SK-N-SH (cell line): ENCODE results near the gene CLEC16A. TPM values are rescaled to one million over a fixed set of nuclear protein-coding genes. Genes with fewer than 3 reads are reported as not detected.
A peak's percentile ranks its signal among the peaks of the same experiment; 100 is the strongest.

Experiments used
- CTCF ChIA-PET: fragments of 300-600, 350-600 bp; formaldehyde crosslinking; extraction: SDS; loops from one replicate; lab custom pipeline; 2021; lab: Yijun Ruan, JAX
- POLR2A ChIA-PET: fragments of 350-600 bp; sonication (Branson Sonifier 250); formaldehyde crosslinking; extraction: SDS; loops from one replicate; lab custom pipeline; 2020; ENCODE audit warnings: antibody characterized with exemption, inconsistent platforms; lab: Yijun Ruan, JAX
- DNase-seq: peaks from one replicate; pipeline ENCODE4 v3.0.0; 2012
- H2AFZ ChIP-seq: fragments of 200-600 bp; sonication (generic); 2 replicates; pipeline ENCODE4 v1.8.1; 2016; ENCODE audit warnings: antibody characterized with exemption, mild to moderate bottlenecking, low read depth
- H3F3A ChIP-seq: fragments of 200-600 bp; sonication (generic); replicated peaks from 2 replicates; pipeline ENCODE3; 2016; ENCODE audit warnings: antibody characterized with exemption, mild to moderate bottlenecking; ENCODE audit not compliant: insufficient read depth
- H3K27ac ChIP-seq, 2 experiments: fragments of 200-500 bp in 1 of 2; fragments of 200-600 bp in 1 of 2; sonication (Bioruptor generic) in 1 of 2; sonication (generic), shearing (Covaris generic) in 1 of 2; 2 replicates each; pipeline versions ENCODE4 v1.5.1 to v1.6.1; 2014 to 2016; ENCODE audit warnings: low read depth in 2 of 2, inconsistent platforms in 1 of 2, low read length in 1 of 2, mild to moderate bottlenecking in 1 of 2, mixed read lengths in 1 of 2
- H3K27me3 ChIP-seq: fragments of 200-600 bp; sonication (generic), shearing (Covaris generic); 2 replicates; pipeline ENCODE4 v1.6.1; 2016; ENCODE audit warnings: mixed run types; ENCODE audit not compliant: insufficient read depth
- H3K36me3 ChIP-seq, 2 experiments: fragments of 200-500 bp in 1 of 2; fragments of 200-600 bp in 1 of 2; sonication (Bioruptor generic) in 1 of 2; sonication (generic) in 1 of 2; replicated peaks in 1 of 2; 2 replicates each; pipeline versions ENCODE3 to v1.5.1; 2014 to 2016; ENCODE audit warnings: low read length in 1 of 2, mild to moderate bottlenecking in 1 of 2; ENCODE audit not compliant: insufficient read depth in 2 of 2, control insufficient read depth in 1 of 2
- H3K4me1 ChIP-seq, 2 experiments: fragments of 200-500 bp in 1 of 2; fragments of 200-600 bp in 1 of 2; sonication (Bioruptor generic) in 1 of 2; sonication (generic), shearing (Covaris generic) in 1 of 2; 2 replicates each; pipeline versions ENCODE4 v1.5.1 to v1.6.1; 2014 to 2016; ENCODE audit warnings: low read depth in 1 of 2, low read length in 1 of 2, mixed run types in 1 of 2; ENCODE audit not compliant: insufficient read depth in 2 of 2, control insufficient read depth in 1 of 2
- H3K4me2 ChIP-seq: fragments of 200-600 bp; sonication (generic), shearing (Covaris generic); 2 replicates; pipeline ENCODE4 v1.6.1; 2017; ENCODE audit warnings: mixed run types
- H3K4me3 ChIP-seq, 2 experiments: fragments of 200-500 bp in 1 of 2; fragments of 200-600 bp in 1 of 2; sonication (Bioruptor generic) in 1 of 2; sonication (generic), shearing (Covaris generic) in 1 of 2; 2 replicates each; pipeline versions ENCODE4 v1.5.1 to v1.8.1; 2014 to 2016; ENCODE audit warnings: low read depth in 2 of 2, inconsistent platforms in 1 of 2, low read length in 1 of 2, mild to moderate bottlenecking in 1 of 2, mixed read lengths in 1 of 2, moderate library complexity in 1 of 2
- H3K79me2 ChIP-seq: fragments of 200-600 bp; sonication (generic); 2 replicates; pipeline ENCODE4 v1.8.1; 2017; ENCODE audit warnings: mild to moderate bottlenecking; ENCODE audit not compliant: insufficient read depth
- H3K9ac ChIP-seq: fragments of 200-600 bp; sonication (generic); 2 replicates; pipeline ENCODE4 v1.6.1; 2017; ENCODE audit warnings: mixed run types
- H3K9me2 ChIP-seq: fragments of 200-600 bp; sonication (generic); 2 replicates; pipeline ENCODE4 v1.6.1; 2017; ENCODE audit warnings: mixed run types
- H3K9me3 ChIP-seq: fragments of 200-600 bp; sonication (generic); 2 replicates; pipeline ENCODE4 v1.6.1; 2017; ENCODE audit warnings: mixed run types, mild to moderate bottlenecking, moderate library complexity
- H4K20me1 ChIP-seq: fragments of 200-600 bp; sonication (generic); 2 replicates; pipeline ENCODE4 v1.6.1; 2017; ENCODE audit warnings: mild to moderate bottlenecking, mixed run types; ENCODE audit not compliant: insufficient read depth
- CHD2 ChIP-seq: fragments of 150-350 bp; IDR thresholded peaks from 2 replicates; pipeline ENCODE4 v1.6.1; 2018; ENCODE audit warnings: low read length; ENCODE audit not compliant: partially characterized antibody
- EP300 ChIP-seq, 2 experiments: IDR thresholded peaks; 2 replicates each; pipeline versions ENCODE4 v1.4.0 to v1.6.1; 2012; ENCODE audit warnings: borderline replicate concordance in 1 of 2, low read depth in 1 of 2, low read length in 1 of 2
- FOXJ3 ChIP-seq: sonication (generic); formaldehyde crosslinking; IDR thresholded peaks from 2 replicates; pipeline ENCODE4 v1.5.1; 2020; ENCODE audit warnings: mild to moderate bottlenecking, missing genetic modification reagents
- FOXM1 ChIP-seq: IDR thresholded peaks from 2 replicates; pipeline ENCODE4 v1.4.0; 2012; ENCODE audit warnings: low read depth, mild to moderate bottlenecking
- GATA2 ChIP-seq: sonication (generic); formaldehyde crosslinking; IDR thresholded peaks from 2 replicates; pipeline ENCODE4 v1.5.0; 2020; ENCODE audit warnings: mild to moderate bottlenecking, missing genetic modification reagents
- MXI1 ChIP-seq: IDR thresholded peaks from 2 replicates; pipeline ENCODE4 v1.6.1; 2012; ENCODE audit warnings: mild to moderate bottlenecking, low read depth, low read length, improper control_type of control experiment
- NFIC ChIP-seq: IDR thresholded peaks from 2 replicates; pipeline ENCODE4 v1.4.0; 2012; ENCODE audit warnings: borderline replicate concordance
- NRF1 ChIP-seq: IDR thresholded peaks from 2 replicates; pipeline ENCODE4 v1.6.1; 2012; ENCODE audit warnings: low read depth, mild to moderate bottlenecking, low read length
- RAD21 ChIP-seq: IDR thresholded peaks from 2 replicates; pipeline ENCODE4 v1.6.1; 2012; ENCODE audit warnings: mild to moderate bottlenecking, low read length
- RCOR1 ChIP-seq: fragments of 150-350 bp; IDR thresholded peaks from 2 replicates; pipeline ENCODE4 v1.6.1; 2017; ENCODE audit warnings: antibody characterized with exemption, low read length
- RFX5 ChIP-seq: IDR thresholded peaks from 2 replicates; pipeline ENCODE4 v1.6.1; 2012; ENCODE audit warnings: mild to moderate bottlenecking, improper control_type of control experiment, low read length
- RXRA ChIP-seq: IDR thresholded peaks from 2 replicates; pipeline ENCODE4 v1.4.0; 2012; ENCODE audit warnings: low read depth, mild to moderate bottlenecking, borderline replicate concordance
- SIN3A ChIP-seq: IDR thresholded peaks from 2 replicates; pipeline ENCODE4 v1.6.1; 2012; ENCODE audit warnings: low read depth, mild to moderate bottlenecking, low read length, moderate library complexity, borderline replicate concordance
- SMC3 ChIP-seq: IDR thresholded peaks from 2 replicates; pipeline ENCODE4 v1.6.1; 2012; ENCODE audit warnings: low read depth, low read length, improper control_type of control experiment
- TCF12 ChIP-seq: IDR thresholded peaks from 2 replicates; pipeline ENCODE4 v1.4.0; 2012
- TEAD4 ChIP-seq: IDR thresholded peaks from 2 replicates; pipeline ENCODE4 v1.4.0; 2012; ENCODE audit warnings: mild to moderate bottlenecking, borderline replicate concordance; ENCODE audit not compliant: insufficient read depth
- WGBS: methylation state at CpG from one replicate; pipeline ENCODE4 v1.1.6; 2017; ENCODE audit warnings: low lambda C conversion rate; 5-methylcytosine and 5-hydroxymethylcytosine counted together
- polyA plus RNA-seq, 3 experiments: library from polyadenylated mRNA; depleted of rRNA; stranded (reverse); fragments of >200 nt; gene quantifications; 2 replicates each; pipeline ENCODE4 v1.2.3, GENCODE V29; 2012
- TF ChIP-seq, protein P1 (sequence below): IDR thresholded peaks from 2 replicates; pipeline ENCODE4 v1.4.0; 2012; ENCODE audit warnings: low read depth
- TF ChIP-seq, protein P2 (sequence below): IDR thresholded peaks from 2 replicates; pipeline ENCODE4; 2012

The CLEC16A gene
- polyA plus RNA-seq, 1 of the 3 experiments (the other 2 are of a cell fraction), result 13.7 TPM

DNA sequence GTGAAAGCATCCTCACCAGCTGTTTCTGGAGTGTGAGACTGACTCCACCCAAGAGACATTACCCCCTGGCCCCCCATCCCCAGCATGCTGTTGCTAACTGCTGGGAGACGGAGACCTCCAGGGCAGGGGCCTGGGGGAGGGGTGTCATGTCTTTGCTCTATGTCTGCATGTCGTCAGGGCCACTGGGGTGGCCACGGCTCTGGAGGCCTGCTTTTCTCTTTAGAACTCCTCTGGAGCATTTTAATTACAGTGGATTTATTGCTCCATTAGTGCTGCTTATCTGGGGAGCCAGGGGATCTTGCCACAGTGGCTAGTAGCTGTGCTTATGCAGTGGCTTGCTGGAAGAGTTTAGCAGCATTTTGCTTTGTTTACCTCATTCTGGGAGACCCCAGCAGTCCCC, 32.3 kb downstream of the CLEC16A start:
- Histone ChIP-seq H3F3A (peaks cover 1% of the 10 kb centered on the region), H3K79me2 (no peaks in the 10 kb centered on the region), H3K36me3 (peaks cover 21 to 40% of the 10 kb centered on the region in 2 experiments), H3K9me2 (no peaks in the 10 kb centered on the region), H3K9me3 (no peaks in the 10 kb centered on the region), H3K4me3 (no peak overlapping the region), H3K27ac (peak overlapping the region in 1 of 2 experiments; percentile 63; a peak in 2 of 4 replicates), H3K4me2 (no peak overlapping the region), H3K27me3 (no peaks in the 10 kb centered on the region), H3K4me1 (peaks cover 3 to 18% of the 10 kb centered on the region in 2 experiments; a peak in 3 of 4 replicates), H3K9ac (no peak overlapping the region), H4K20me1 (no peaks in the 10 kb centered on the region), H2AFZ (no peak overlapping the region)
- CTCF ChIA-PET, result interaction anchor here (0.7 to 6.4 kb wide), 7 partner anchors 12 to 372 kb away, joined by 3 to 52 read pairs (median 4); partner anchors contain the start of gene SOCS1
- TF ChIP-seq RCOR1 (peak; percentile 93), TEAD4 (no peak), GATA2 (CRISPR knock-in tag) (peak; percentile 80), SIN3A (no peak), NFIC (no peak), FOXJ3 (CRISPR knock-in tag) (peak; percentile 74; the same call in 1 of the 2 replicates), SMC3 (no peak; the same call in 1 of the 2 replicates), MXI1 (peak; percentile 67; the same call in 1 of the 2 replicates), RAD21 (peak; percentile 39; the same call in 1 of the 2 replicates), FOXM1 (no peak), TCF12 (no peak), RFX5 (no peak), EP300 (IDR thresholded peaks at IDR 0.05; ENCODE audit: borderline replicate concordance in 1 of 2, low read depth in 1 of 2, low read length in 1 of 2) (peak in 1 of 2 experiments; percentile 79; a peak in 2 of 4 replicates), CHD2 (peak; percentile 76), NRF1 (no peak)
- TF ChIP-seq, protein P1, sequence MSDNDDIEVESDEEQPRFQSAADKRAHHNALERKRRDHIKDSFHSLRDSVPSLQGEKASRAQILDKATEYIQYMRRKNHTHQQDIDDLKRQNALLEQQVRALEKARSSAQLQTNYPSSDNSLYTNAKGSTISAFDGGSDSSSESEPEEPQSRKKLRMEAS, result no peak
- POLR2A ChIA-PET, result interaction anchor here (0.7 to 1.0 kb wide), 2 partner anchors 160 to 279 kb away, joined by 3 read pairs; partner anchors contain the start of gene SOCS1
- peak; percentile 75 for DNase-seq
- 20% methylated on average over 1 of the region's 3 CpGs for WGBS

GRCh38 chr16:10978124-10978523, 33.8 kb downstream of the CLEC16A start:
- Histone ChIP-seq H4K20me1 (no peaks in the 10 kb centered on the region), H3F3A (no peaks in the 10 kb centered on the region), H3K9ac (no peak overlapping the region), H3K4me3 (no peak overlapping the region), H3K27me3 (no peaks in the 10 kb centered on the region), H3K36me3 (peaks cover 27 to 44% of the 10 kb centered on the region in 2 experiments), H3K9me2 (no peaks in the 10 kb centered on the region), H3K79me2 (no peaks in the 10 kb centered on the region), H2AFZ (no peak overlapping the region), H3K9me3 (no peaks in the 10 kb centered on the region), H3K4me1 (peaks cover 0 to 11% of the 10 kb centered on the region in 2 experiments; a peak in 2 of 4 replicates)
- no peak for DNase-seq
- CTCF ChIA-PET, result no interaction called here
- WGBS, result 94% methylated on average over 6 of the region's 6 CpGs
- no peak for TF ChIP-seq FOXM1
- no peak for TF ChIP-seq RXRA
- no peak for TF ChIP-seq NFIC
- no peak for TF ChIP-seq SMC3
- TF ChIP-seq, protein P2, sequence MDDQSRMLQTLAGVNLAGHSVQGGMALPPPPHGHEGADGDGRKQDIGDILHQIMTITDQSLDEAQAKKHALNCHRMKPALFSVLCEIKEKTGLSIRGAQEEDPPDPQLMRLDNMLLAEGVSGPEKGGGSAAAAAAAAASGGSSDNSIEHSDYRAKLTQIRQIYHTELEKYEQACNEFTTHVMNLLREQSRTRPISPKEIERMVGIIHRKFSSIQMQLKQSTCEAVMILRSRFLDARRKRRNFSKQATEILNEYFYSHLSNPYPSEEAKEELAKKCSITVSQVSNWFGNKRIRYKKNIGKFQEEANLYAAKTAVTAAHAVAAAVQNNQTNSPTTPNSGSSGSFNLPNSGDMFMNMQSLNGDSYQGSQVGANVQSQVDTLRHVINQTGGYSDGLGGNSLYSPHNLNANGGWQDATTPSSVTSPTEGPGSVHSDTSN, result no peak
- TF ChIP-seq, all 33 proteins: peak for 0
- POLR2A ChIA-PET, result no interaction called here
- Histone ChIP-seq H3K4me2 (no peak overlapping the region), H3K27ac (no peak overlapping the region)
